AG20443 (cell line): Measurements from ENCODE around the gene MTFR2.

Source experiments
- DNase-seq: peaks from one replicate; pipeline ENCODE4 v3.0.0; 2012; ENCODE audit warnings: low spot score, mixed read lengths

MTFR2 gene

DNA sequence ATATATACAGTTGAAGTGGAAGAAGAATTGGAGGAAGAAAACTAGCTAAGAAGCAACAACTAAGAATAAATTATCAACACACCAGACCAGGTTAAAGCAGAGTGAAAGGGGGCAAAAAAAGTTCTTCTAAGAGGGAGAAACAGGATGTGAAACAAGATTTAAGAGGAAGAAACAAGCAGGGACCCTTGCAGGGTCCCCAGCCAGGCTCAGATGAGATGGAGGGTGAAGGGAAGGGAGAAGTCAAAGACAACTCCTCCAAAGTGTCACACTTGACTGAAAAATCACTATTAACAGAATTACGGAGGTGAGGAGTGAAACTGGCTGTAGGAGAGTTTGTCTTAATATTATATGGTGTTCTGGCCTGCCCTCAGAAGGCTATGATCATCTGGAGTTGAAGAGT, 65.4 kb downstream of the MTFR2 start:
- DNase-seq: no peak

DNA sequence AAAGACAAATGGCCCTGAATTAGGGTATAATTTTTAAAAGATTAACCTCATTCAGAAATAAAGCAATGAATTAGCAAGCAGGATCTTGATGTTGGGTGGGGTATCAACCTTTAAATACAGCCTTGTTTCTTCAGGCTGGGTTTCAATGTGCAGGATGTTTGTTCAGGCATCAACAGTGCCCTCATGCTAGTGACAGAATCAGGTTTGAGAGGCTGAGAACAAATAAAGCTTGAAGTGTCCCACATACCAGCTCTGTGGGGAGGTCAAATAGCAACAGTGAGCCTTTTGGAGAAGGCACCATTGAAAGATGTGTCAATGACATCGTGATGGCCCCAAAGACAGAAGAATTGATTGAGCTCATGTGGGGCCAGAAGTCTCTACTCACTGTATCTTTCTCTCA, 68.2 kb downstream of the MTFR2 start:
- DNase-seq: no peak

DNA sequence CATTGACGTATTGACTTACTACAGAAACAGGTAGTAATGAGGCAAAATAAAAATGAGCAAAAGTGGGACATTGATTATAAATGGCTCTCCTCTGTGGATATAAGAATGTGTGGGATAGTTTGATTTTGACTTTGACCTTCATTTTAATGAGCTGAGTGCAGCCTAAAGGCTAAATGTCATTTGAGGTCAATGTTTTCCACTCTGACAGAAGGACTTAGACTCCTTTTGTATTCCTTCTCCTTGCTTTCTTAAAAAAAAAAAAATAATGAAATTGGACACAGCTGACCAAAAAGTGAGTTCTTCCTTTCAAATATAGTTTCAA, 68.6 kb downstream of the MTFR2 start:
- no peak for DNase-seq
